Fibroblast of skin of left quadriceps (primary cell): ENCODE measurements around the gene RASGRP1.
A peak's percentile ranks its signal among the peaks of the same experiment; 100 is the strongest.
"Not testable (repeated sequence)": the region's sequence is repeated elsewhere in the genome, so short reads cannot be mapped to it uniquely, and the experiment has no call there.

ENCODE experiments used
- DNase-seq, 2 experiments: peaks; one replicate each; pipeline ENCODE4 v3.0.0-alpha.2; 2013; ENCODE audit warnings: low read depth in 2 of 2

The RASGRP1 gene

GRCh38 chr15:38564557-38565286 is at the start of gene RASGRP1:
Gene RASGRP1 (minus strand): TSS chr15:38564814. CDS start chr15:38564628, 186 bp downstream.
- DNase-seq = no peak

GRCh38 chr15:38613085-38613484 is 48.5 kb upstream of the RASGRP1 start:
- DNase-seq = no peak

- DNase-seq = no peak
Measured at GRCh38 chr15:38612159-38612863, 47.7 kb upstream of the RASGRP1 start.

GRCh38 chr15:38611228-38611627 is 46.6 kb upstream of the RASGRP1 start:
- DNase-seq = no peak

- no peak for DNase-seq
Measured at GRCh38 chr15:38610748-38611147, 46.1 kb upstream of the RASGRP1 start.

- DNase-seq = no peak
Measured at GRCh38 chr15:38609097-38609738, 44.6 kb upstream of the RASGRP1 start.

- no peak for DNase-seq
Measured at GRCh38 chr15:38608682-38609081, 44.1 kb upstream of the RASGRP1 start.

GRCh38 chr15:38605744-38606143 is 41.1 kb upstream of the RASGRP1 start:
- no peak for DNase-seq

- no peak for DNase-seq
Measured at GRCh38 chr15:38603672-38604071, 39.1 kb upstream of the RASGRP1 start.

GRCh38 chr15:38602910-38603670 is 38.5 kb upstream of the RASGRP1 start:
- no peak for DNase-seq

GRCh38 chr15:38600236-38600635 is 35.6 kb upstream of the RASGRP1 start:
- DNase-seq = no peak

GRCh38 chr15:38598749-38599148 is 34.1 kb upstream of the RASGRP1 start:
- no peak for DNase-seq

- DNase-seq = no peak
Measured at GRCh38 chr15:38597219-38597800, 32.7 kb upstream of the RASGRP1 start.

- DNase-seq = no peak
Measured at GRCh38 chr15:38593524-38593923, 28.9 kb upstream of the RASGRP1 start.

- DNase-seq = peak; percentile 46 to 49
Measured at GRCh38 chr15:38589502-38589901, 24.9 kb upstream of the RASGRP1 start.

- DNase-seq = no peak
Measured at GRCh38 chr15:38588672-38589071, 24.1 kb upstream of the RASGRP1 start.

GRCh38 chr15:38587214-38587613 is 22.6 kb upstream of the RASGRP1 start:
- DNase-seq = no peak

GRCh38 chr15:38586005-38586404 is 21.4 kb upstream of the RASGRP1 start:
- DNase-seq = not testable (repeated sequence)

- DNase-seq = no peak
Measured at GRCh38 chr15:38578626-38579025, 14.0 kb upstream of the RASGRP1 start.

- DNase-seq = no peak
Measured at GRCh38 chr15:38577424-38577987, 12.9 kb upstream of the RASGRP1 start.

GRCh38 chr15:38576837-38577236 is 12.2 kb upstream of the RASGRP1 start:
- DNase-seq = no peak
